Rectal smooth muscle tissue (tissue), 1 donor: ENCODE measurements around the gene CASP1.
A peak's percentile ranks its signal among the peaks of the same experiment; 100 is the strongest.
"Not testable (repeated sequence)": the region's sequence is repeated elsewhere in the genome, so short reads cannot be mapped to it uniquely, and the experiment has no call there.

Source experiments
- H3K27ac ChIP-seq: one replicate; pipeline ENCODE4 v1.7.0; 2013; ENCODE audit warnings: low read depth, low read length, inconsistent platforms
- H3K27me3 ChIP-seq: one replicate; pipeline ENCODE4 v1.7.0; 2013; ENCODE audit warnings: low read length; ENCODE audit not compliant: control insufficient read depth, insufficient read depth
- H3K36me3 ChIP-seq: one replicate; pipeline ENCODE4 v1.7.0; 2013; ENCODE audit warnings: low read length; ENCODE audit not compliant: control insufficient read depth, insufficient read depth
- H3K4me1 ChIP-seq: one replicate; pipeline ENCODE4 v1.7.0; 2013; ENCODE audit warnings: low read length; ENCODE audit not compliant: control insufficient read depth, insufficient read depth
- H3K4me3 ChIP-seq: one replicate; pipeline ENCODE4 v1.7.0; 2013; ENCODE audit warnings: low read length
- H3K9ac ChIP-seq: one replicate; pipeline ENCODE4 v1.7.0; 2013; ENCODE audit warnings: low read length

CASP1 gene

DNA sequence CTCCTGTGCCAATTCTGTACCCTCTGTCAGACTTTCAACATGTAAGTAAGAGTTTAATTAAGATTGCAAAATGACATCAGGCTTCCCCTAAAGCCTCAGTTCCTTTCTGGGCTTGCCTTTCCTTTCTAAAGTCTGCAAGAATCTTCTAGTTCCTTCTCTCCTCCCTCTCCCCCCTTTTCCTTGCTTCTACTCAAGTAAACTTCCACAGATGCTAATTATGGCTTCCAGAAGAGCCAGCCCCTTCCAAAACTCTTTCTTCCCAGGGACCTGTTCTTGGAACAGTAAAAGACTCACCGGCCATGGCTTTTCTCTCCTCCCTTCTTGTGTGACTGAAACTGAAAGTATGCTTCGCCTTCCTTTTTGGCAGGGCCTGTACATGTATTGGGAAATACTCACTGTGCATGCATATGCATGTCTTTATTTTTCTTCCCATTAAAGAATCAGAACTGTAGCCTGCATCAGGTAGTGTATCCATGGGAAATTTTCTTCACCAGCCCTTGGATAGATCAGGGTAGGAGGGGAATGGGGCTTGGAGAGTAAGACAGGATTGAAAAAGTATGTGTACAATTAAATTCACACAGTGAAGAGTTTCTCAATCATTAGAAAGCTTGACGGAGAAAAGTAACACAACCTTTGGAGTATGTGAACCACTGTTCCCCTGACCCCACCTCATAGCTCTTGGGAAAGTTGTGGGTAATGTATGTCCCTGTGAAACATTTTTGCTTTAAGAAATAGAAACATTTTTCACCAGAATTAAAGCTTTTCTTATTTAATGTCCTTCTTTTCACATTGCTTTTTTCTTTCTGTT is at the start of gene CASP1:
Gene CASP1, minus strand, starts transcription at position 332 of the 808 bp plus-strand sequence. Its CDS starts 31 bp downstream, at position 301.
- H3K9ac ChIP-seq: peak within 1 kb of the TSS; percentile 32
- no peaks in the 10 kb centered on the region for H3K36me3 ChIP-seq
- H3K27ac ChIP-seq: peak within 1 kb of the TSS; percentile 65
- H3K4me3 ChIP-seq: peak within 1 kb of the TSS; percentile 63
- H3K27me3 ChIP-seq: no peaks in the 10 kb centered on the region
- H3K4me1 ChIP-seq: no peaks in the 10 kb centered on the region

DNA sequence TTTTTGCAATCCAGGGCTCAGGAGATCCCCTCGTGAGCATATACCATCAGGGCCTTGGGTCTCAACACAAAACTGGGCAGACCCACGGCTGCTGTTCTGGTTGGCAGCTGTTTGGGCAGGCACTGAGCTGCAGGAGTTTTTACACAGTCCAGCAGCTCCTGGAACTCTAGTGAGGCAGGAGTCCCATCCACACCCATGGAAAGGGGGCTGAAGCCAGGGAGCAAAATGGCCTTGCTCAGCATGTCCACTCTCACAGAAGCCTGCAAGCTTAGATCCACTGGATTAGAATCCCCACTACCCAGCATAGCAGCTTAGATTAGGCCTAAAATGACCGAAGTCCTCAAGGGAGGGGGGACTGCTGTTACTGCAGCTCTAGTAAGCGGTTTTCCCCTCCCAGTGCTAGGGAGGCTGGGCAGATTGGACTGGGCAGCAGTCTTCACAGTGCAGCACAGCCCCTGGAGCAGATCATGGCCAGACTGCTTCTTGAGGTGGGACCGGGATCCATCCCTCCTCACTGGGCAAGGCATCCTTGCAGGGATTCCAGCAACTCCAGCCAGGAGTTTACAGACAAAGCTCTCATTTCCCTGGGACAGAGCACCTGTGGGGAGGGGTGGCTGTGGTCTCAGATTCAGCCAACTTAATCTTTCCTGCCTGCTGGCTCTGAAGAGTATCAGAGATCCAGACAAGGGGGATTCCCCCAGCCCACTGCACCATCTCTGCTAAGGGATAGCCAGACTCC is 46.6 kb upstream of the CASP1 start:
- H3K4me1 ChIP-seq: no peaks in the 10 kb centered on the region
- H3K27ac ChIP-seq: no peak overlapping the region
- H3K27me3 ChIP-seq: no peaks in the 10 kb centered on the region
- no peak overlapping the region for H3K9ac ChIP-seq
- H3K36me3 ChIP-seq: no peaks in the 10 kb centered on the region
- no peak overlapping the region for H3K4me3 ChIP-seq

DNA sequence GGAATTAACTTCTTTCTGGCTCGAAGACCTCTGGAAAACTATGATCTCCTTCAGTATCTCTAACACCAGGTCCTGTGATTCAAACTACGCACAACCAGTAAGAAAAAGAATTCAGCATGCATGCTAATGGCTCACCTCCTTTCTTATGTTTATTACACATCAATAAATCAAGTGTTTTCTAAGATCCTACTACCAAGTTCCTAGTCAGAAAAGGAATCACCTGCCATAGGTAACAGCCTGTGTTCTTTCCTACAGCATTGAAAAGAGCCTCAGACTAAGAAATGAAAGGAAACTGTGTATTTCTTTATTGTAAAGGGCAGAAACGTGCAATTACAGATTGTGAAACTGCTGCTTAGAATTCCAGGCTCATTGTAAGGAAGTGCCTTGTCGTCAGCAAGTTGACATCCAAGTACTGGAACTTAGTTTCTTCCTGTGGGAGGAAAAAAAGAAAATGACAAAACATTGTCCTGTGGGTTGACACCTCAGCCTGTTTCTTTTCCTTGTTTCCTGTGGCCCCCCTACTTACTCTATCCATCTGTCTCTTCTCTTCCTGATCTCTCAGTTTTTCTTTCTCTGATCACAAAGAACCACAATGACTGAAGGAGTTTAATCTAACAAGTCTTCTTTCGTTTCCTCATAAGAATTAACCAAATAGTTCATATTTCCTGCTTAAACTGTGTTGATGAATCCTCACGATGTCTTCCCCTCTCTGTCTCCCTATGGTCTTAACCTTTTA is 45.4 kb upstream of the CASP1 start:
- not testable (repeated sequence) for H3K4me1 ChIP-seq, H3K4me3 ChIP-seq, H3K36me3 ChIP-seq, H3K27ac ChIP-seq, H3K9ac ChIP-seq, H3K27me3 ChIP-seq

DNA sequence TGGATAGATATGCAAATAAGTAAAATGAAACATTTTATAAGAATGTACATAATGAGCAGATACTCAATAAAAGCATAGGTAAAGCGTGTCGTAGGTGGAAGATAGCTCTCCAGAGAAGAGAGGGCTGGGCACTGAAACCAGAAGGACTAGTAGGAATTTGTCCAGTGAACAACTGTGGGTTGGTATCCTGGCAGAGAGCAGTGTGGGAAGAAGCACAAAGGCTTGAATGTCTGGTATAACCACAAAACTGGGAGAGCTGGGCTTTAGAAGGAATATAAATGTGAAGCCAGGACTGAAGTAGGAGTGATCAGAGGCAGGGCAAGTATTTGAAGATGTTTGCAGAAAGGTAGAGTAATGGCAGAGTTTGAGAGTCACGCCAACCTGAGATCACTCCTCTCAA is 43.3 kb upstream of the CASP1 start:
- Histone ChIP-seq H3K4me3 (no peak overlapping the region), H3K27ac (no peak overlapping the region), H3K4me1 (no peaks in the 10 kb centered on the region), H3K27me3 (no peaks in the 10 kb centered on the region), H3K9ac (no peak overlapping the region), H3K36me3 (no peaks in the 10 kb centered on the region)

DNA sequence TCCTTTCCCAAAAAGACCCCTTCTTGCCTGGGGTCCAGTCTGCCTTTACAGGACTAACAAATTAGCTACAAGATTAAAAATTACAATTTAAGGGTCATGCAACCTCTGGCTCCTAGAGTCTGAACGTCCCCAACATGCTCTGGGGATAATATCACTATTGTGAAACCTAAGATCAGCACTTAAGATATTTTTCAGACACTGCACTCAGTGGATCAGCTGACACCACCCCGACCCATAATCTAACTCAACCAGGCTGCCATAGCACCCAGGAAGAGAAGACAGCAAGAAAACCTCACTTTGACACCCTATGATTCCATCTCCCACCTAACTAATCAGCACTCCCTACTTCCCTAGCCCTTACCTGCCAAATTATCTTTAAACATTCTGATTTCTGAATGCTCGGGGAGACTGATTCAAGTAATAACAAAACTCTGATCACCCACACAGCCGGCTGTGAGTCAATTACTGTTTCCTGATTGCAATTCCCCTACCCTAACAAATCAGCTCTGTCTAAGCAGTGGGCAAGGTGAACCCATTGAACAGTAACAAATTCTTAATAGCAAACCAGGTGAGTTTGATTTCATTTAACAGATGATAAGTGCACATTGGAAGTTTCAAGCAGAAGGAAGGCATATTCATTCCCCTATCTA is 42.3 kb upstream of the CASP1 start:
- not testable (repeated sequence) for H3K9ac ChIP-seq, H3K4me3 ChIP-seq, H3K36me3 ChIP-seq

DNA sequence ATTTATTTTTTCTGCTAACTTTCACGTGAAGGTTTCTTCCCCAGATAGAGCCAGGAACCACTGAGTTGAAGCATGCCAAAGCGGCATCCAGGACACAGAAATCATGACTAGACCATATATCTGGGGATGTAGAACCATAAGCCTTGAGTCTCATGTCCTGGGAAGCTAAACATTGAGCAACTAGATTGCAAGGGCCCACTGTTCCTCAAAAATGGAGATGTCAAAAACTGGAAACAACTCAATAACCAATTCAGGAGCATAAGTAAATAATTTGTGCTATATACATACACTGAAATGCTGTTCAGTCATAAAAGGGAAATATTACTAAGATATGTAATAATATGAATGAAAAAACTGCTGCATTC is 39.2 kb upstream of the CASP1 start:
- Histone ChIP-seq H3K4me3 (no peak overlapping the region), H3K4me1 (no peaks in the 10 kb centered on the region)

More for the DNA sequence above, 42.3 kb upstream of the CASP1 start:
- H3K4me1 ChIP-seq, H3K27ac ChIP-seq, H3K27me3 ChIP-seq: not testable (repeated sequence)

DNA sequence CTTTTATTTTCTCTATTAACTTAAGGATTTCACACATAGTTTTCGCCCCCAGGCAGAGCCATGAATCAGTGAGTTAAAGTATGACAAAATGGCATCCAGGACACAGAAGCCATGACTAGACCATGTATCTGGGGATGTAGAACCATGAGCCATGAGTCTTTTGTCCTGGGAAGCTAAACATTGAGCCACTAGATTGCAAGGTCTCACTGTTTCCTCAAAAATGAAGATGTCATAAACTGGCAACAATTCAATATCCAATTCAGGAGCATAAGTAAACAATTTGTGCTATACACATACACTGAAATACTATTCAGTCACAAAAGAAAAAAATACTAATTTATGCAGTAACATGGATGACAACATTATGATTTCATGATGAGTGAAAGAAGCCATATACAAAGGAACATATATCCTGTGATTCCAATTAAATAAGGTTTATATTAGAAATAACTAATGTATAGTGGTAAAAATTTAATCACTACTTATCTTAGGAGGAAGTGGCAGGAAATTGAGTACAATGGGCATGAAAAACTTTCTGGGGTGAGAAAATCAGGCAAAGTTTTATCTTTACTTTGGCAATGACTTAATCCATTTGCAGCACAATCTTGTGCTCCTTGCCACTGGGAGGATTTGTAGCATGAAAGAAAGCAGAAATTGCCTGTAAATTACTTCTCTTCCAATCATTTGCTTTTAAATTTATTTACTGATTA is 38.7 kb upstream of the CASP1 start:
- Histone ChIP-seq H3K4me3 (no peak overlapping the region), H3K27ac (no peak overlapping the region), H3K4me1 (no peaks in the 10 kb centered on the region), H3K36me3 (no peaks in the 10 kb centered on the region), H3K27me3 (no peaks in the 10 kb centered on the region), H3K9ac (no peak overlapping the region)

More for the DNA sequence above, 39.2 kb upstream of the CASP1 start:
- no peak overlapping the region for H3K27ac ChIP-seq
- no peaks in the 10 kb centered on the region for H3K27me3 ChIP-seq
- H3K9ac ChIP-seq: no peak overlapping the region
- H3K36me3 ChIP-seq: no peaks in the 10 kb centered on the region

DNA sequence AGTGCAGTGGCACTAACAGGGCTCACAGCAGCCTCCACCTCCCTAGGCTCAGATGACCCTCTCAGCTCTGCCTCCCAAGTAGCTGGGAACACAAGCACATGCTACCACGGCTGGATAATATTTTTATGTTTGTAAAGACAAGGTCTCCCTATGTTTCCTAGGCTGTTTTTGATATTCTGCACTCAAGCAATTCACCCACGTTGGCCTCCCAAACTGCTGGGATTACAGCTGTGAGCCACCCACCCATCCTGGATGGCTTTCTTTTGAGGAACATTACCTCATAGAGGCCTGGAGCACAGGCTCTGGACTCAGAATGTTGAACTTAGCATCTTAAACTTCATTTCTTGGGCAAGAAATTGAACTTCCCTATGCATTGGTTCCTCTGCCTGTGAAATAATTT is 37.1 kb upstream of the CASP1 start:
- H3K36me3 ChIP-seq, H3K27ac ChIP-seq, H3K4me3 ChIP-seq, H3K27me3 ChIP-seq, H3K9ac ChIP-seq, H3K4me1 ChIP-seq: not testable (repeated sequence)

DNA sequence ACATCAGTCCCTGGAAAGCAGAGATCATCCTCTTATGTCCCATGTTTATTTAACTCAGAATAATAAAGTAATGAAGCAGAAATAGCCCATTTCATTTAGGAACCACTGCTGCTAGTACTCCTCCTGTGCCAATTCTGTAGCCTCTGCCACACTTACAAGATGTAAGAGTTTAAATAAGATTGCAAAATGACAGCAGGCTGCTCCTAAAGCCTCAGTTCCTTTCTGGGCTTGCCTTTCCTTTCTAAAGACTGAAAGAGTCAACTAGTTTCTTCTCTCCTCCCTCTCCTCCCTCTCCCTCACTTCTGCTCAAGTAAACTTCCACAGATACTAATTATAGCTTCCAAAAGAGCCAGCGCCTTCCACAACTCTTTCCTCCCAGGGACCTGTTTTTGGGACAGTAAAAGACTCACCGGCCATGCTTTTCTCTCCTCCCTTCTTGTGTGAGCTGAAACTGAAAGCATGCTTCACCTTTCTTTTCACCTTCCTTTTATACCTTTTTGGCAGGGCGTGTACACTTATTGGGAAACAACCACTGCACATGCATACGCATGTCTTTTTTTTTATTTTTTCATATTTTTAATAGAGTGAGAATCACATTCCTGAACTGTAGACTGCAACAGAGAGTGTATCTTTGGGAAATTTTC is 36.3 kb upstream of the CASP1 start:
- no peak overlapping the region for H3K4me3 ChIP-seq
- H3K9ac ChIP-seq: no peak overlapping the region
- H3K27ac ChIP-seq: no peak overlapping the region
- no peaks in the 10 kb centered on the region for H3K27me3 ChIP-seq
- no peaks in the 10 kb centered on the region for H3K36me3 ChIP-seq
- H3K4me1 ChIP-seq: no peaks in the 10 kb centered on the region

DNA sequence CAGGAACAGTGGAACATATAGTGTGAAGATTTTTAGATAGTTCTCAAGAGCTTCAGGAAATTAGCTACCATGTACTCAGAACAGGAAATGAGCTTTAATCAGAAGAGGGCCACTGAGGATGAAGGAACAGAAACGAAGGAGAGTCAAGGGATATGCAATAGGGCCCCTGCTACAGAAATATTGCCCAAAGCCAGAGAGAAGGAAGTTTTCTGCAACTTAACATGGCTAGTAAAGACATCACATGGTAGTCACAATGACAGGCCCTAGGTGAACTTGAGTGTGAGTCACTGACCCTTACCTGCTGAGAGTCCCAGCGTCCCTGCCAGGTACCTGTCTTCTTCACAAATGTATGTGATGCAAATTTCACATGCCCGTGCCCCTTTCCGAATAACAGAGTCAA is 35.4 kb upstream of the CASP1 start:
- H3K27ac ChIP-seq: no peak overlapping the region
- H3K4me3 ChIP-seq: no peak overlapping the region
- no peaks in the 10 kb centered on the region for H3K4me1 ChIP-seq
- H3K9ac ChIP-seq: no peak overlapping the region
- no peaks in the 10 kb centered on the region for H3K36me3 ChIP-seq
- H3K27me3 ChIP-seq: no peaks in the 10 kb centered on the region

DNA sequence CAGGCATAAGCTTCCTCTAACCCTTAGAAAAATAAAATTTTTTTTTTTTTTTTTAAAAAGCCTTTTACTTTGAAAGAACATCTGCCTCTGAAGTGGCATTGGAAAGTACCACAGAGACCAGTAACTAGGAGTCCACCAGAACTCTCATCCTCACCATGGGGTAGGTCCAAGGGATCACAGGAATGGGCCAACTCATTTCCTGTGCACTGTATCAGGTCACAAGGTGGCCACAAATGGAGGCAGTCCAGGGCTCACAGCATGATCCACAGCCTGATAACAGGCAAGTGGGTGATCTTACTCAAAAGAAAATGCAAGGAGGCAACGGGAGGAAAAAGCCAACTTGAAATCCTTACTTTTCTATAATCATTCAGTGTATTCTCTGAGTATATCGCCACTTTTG is 34.8 kb upstream of the CASP1 start:
- not testable (repeated sequence) for H3K36me3 ChIP-seq, H3K9ac ChIP-seq, H3K27ac ChIP-seq, H3K27me3 ChIP-seq, H3K4me3 ChIP-seq, H3K4me1 ChIP-seq
